ENCODE measurements around the gene CYTH1. TPM values are rescaled to one million over a fixed set of nuclear protein-coding genes. Genes with fewer than 3 reads are reported as not detected.
A peak's percentile ranks its signal among the peaks of the same experiment; 100 is the strongest.

CYTH1 gene
- total and polyA plus RNA-seq, 8 donors: 36.6 to 96.1 (median 41.3) TPM

DNA sequence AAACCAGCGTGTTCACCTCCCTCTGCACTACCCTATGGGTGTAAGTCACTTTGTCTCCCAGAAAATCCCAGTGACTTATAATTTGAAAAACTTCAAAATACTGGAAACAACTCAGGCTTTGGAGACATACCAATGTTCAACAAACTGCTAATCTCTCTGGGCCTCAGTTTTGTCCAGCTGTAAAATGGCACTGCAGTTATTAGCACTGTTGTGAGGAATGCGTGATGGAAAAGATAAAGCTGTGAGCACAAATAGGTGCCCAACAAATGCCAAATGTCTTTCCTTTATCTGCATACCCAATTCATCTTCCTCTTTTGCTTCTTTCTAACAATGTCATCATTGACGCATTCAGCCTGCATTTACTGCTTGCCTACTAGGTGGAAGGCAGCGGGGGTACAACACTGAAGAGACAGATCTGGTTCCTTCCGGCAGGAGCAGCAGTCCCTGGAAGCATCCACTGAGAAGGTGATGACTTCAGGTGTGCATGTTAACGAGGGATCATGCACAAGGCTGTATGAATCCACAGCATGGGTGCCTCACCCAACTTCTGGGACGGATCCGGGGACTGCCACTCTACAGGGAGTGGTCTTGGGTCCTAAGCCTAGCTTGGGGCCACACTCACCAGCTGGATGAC lies 63.4 kb downstream of the CYTH1 start:
- Histone ChIP-seq H3K36me3 (no peaks in the 10 kb centered on the region), H3K27ac (peak overlapping the region in 1 of 2 donors; percentile 33), H3K9me3 (no peaks in the 10 kb centered on the region), H3K4me1 (peaks cover 46 to 88% of the 10 kb centered on the region in 2 donors), H3K27me3 (no peaks in the 10 kb centered on the region), H3K4me3 (no peak overlapping the region)
- ATAC-seq (no peak), DNase-seq (no peak)
- intact Hi-C loops (cut with DNase I): no loop called here
- TF ChIP-seq, protein P1, sequence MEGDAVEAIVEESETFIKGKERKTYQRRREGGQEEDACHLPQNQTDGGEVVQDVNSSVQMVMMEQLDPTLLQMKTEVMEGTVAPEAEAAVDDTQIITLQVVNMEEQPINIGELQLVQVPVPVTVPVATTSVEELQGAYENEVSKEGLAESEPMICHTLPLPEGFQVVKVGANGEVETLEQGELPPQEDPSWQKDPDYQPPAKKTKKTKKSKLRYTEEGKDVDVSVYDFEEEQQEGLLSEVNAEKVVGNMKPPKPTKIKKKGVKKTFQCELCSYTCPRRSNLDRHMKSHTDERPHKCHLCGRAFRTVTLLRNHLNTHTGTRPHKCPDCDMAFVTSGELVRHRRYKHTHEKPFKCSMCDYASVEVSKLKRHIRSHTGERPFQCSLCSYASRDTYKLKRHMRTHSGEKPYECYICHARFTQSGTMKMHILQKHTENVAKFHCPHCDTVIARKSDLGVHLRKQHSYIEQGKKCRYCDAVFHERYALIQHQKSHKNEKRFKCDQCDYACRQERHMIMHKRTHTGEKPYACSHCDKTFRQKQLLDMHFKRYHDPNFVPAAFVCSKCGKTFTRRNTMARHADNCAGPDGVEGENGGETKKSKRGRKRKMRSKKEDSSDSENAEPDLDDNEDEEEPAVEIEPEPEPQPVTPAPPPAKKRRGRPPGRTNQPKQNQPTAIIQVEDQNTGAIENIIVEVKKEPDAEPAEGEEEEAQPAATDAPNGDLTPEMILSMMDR (IDR thresholded peaks at IDR 0.05): no peak

DNA sequence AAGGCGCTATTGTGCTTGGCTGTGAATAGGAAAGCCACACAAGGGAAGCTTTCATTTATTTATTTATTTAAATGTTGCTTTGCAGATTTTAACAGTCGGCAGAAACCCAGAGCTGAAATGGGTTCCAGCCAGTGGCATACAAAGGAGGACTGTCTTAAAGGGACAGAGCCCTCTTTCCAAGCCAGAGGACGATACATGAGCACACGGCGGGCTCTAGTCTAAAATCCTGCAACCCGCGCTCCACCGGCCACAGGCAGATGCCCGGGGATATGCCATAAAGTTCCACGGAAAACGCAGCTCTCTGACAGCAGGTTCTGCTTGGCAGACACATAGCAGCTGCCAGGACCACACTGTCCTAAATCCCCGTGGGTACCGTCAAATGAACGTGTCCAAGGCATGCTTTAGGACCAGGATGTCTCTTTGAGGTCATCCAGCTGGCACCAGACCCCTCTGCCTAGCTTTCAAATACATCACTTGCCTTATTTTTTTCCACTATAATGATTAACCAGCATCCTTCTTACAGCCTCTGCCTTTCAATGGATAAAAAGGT lies 64.6 kb downstream of the CYTH1 start:
- H3K9me3 ChIP-seq: no peaks in the 10 kb centered on the region
- H3K27me3 ChIP-seq: no peaks in the 10 kb centered on the region
- TF ChIP-seq, protein P1 (IDR thresholded peaks at IDR 0.05): no peak
- H3K36me3 ChIP-seq: no peaks in the 10 kb centered on the region
- H3K4me3 ChIP-seq: peak overlapping the region; percentile 8 to 31
- peaks cover 35 to 85% of the 10 kb centered on the region in 2 donors for H3K4me1 ChIP-seq
- peak; percentile 51 for ATAC-seq
- intact Hi-C loops (cut with DNase I): no loop called here
- peak in 2 of 4 donors; percentile 42 to 63 for DNase-seq
- peak overlapping the region in 1 of 2 donors; percentile 18 for H3K27ac ChIP-seq

DNA sequence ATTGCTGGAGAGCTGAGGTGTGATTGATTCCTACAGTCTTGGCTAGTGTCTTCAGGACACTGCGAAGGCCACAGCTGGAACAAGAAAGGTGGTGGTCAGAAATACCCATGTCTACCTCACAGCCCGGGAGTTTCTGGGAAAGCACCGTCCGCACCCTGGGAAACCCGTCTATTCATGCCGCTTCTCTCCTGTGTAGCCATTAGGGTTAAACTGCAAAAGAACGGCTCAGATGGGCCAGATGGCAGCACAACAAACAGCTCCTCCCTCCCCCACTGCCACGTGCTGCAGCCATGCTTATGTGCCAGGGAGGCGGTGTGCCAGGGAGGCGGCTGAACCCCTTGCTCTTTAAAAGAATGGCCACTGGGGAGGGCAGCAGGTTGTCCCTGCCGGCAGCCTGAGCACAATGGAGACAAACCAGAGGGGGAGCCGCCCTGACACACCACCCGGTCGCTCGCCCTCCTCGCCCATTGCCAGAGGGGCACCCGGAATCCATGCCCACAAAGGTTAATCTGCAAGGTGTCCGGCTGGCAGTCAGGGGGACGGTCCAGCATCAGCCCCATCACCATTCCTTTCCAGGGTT lies 65.2 kb downstream of the CYTH1 start:
- TF ChIP-seq, protein P1 (IDR thresholded peaks at IDR 0.05): no peak
- H3K9me3 ChIP-seq: no peaks in the 10 kb centered on the region
- DNase-seq (peak; percentile 47 to 82 (median 62)), ATAC-seq (peak; percentile 82)
- H3K27me3 ChIP-seq: no peaks in the 10 kb centered on the region
- peak overlapping the region; percentile 8 to 31 for H3K4me3 ChIP-seq
- H3K27ac ChIP-seq: peak overlapping the region in 1 of 2 donors; percentile 18
- H3K4me1 ChIP-seq: peaks cover 35 to 85% of the 10 kb centered on the region in 2 donors
- intact Hi-C loops (cut with DNase I): no loop called here
- H3K36me3 ChIP-seq: no peaks in the 10 kb centered on the region

DNA sequence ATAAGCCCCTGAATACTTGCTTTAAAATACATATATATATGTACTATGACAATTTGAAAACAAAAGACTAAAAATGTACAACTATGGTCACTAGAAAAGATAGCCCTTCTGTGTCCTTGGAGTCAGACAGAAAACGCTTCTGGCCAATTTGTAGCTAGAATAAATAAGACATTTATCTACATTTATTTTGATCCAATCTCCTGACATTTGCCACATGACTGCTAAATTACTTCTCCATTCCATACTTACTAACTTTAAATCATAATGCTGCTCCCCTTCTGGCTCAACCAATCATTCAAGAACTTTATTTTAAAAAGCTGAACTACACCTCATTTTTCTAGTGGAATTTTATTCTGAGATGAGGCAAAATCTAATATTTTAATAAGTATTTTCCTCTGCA lies 65.8 kb downstream of the CYTH1 start:
- no peaks in the 10 kb centered on the region for H3K9me3 ChIP-seq
- H3K27me3 ChIP-seq: no peaks in the 10 kb centered on the region
- H3K27ac ChIP-seq: peak overlapping the region in 1 of 2 donors; percentile 18
- ATAC-seq (no peak), DNase-seq (no peak)
- H3K4me3 ChIP-seq: no peak overlapping the region
- peaks cover 32 to 85% of the 10 kb centered on the region in 2 donors for H3K4me1 ChIP-seq
- TF ChIP-seq, protein P1 (IDR thresholded peaks at IDR 0.05): no peak
- no peaks in the 10 kb centered on the region for H3K36me3 ChIP-seq
- intact Hi-C loops (cut with DNase I): no loop called here

DNA sequence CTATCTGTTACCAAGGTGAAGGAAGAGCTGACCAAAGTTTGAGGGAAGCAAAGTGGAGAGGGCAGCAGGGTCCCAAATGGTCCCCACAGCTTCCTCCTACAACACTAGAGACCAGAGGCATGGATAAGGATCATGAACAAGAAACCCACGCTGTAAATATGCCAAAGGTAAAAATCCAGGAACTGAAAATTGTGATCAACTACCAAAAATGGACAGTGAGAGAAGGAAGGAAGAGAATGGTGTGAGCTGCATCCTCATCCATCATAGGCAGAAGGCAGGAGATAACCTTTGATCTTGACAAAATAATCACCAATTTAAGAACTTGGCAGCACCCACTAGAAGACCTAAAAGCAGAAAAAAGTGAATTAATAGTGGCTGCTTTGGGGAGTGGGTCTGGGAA lies 66.2 kb downstream of the CYTH1 start:
- ATAC-seq: no peak
- no peaks in the 10 kb centered on the region for H3K9me3 ChIP-seq
- peak overlapping the region in 1 of 2 donors; percentile 2 for H3K27ac ChIP-seq
- no peak overlapping the region for H3K4me3 ChIP-seq
- H3K4me1 ChIP-seq: peaks cover 32 to 83% of the 10 kb centered on the region in 2 donors
- intact Hi-C loops (cut with DNase I): no loop called here
- no peaks in the 10 kb centered on the region for H3K36me3 ChIP-seq
- DNase-seq: no peak
- H3K27me3 ChIP-seq: no peaks in the 10 kb centered on the region
- TF ChIP-seq, protein P1 (IDR thresholded peaks at IDR 0.05): no peak

Measured in left lung (tissue), 10 donors.